Ectodermal cell (in vitro differentiated cells): Measurements from ENCODE around the gene PPIA.
"Not testable (repeated sequence)": the region's sequence is repeated elsewhere in the genome, so short reads cannot be mapped to it uniquely, and the experiment has no call there.

Experiments
- H3K27ac ChIP-seq: 2 replicates; pipeline ENCODE4 v1.7.0; 2013; ENCODE audit warnings: mild to moderate bottlenecking, low read depth, low read length; ENCODE audit not compliant: insufficient read depth, poor library complexity, severe bottlenecking
- H3K27me3 ChIP-seq: 2 replicates; pipeline ENCODE4 v1.7.0; 2013; ENCODE audit warnings: mild to moderate bottlenecking, low read length; ENCODE audit not compliant: insufficient read depth, control insufficient read depth, poor library complexity, severe bottlenecking
- H3K36me3 ChIP-seq: one replicate; pipeline ENCODE4 v1.7.0; 2013; ENCODE audit warnings: low read length; ENCODE audit not compliant: control insufficient read depth, insufficient read depth
- H3K4me1 ChIP-seq: one replicate; pipeline ENCODE4 v1.7.0; 2013; ENCODE audit warnings: low read length; ENCODE audit not compliant: control insufficient read depth, insufficient read depth
- H3K4me3 ChIP-seq: 2 replicates; pipeline ENCODE4 v1.7.0; 2013; ENCODE audit warnings: low read depth, low read length, control low read depth; ENCODE audit not compliant: insufficient read depth
- H3K9me3 ChIP-seq: 2 replicates; pipeline ENCODE4 v1.7.0; 2013; ENCODE audit warnings: mild to moderate bottlenecking, low read length, moderate library complexity; ENCODE audit not compliant: control insufficient read depth
- WGBS, 2 experiments: methylation state at CpG; one replicate each; pipeline ENCODE4 v1.1.7; 2013; ENCODE audit warnings: missing lambda C conversion rate in 2 of 2; 5-methylcytosine and 5-hydroxymethylcytosine counted together

Gene PPIA

GRCh38 chr7:44824894-44825526 lies 28.5 kb downstream of the PPIA start:
- Histone ChIP-seq H3K4me3 (no peak overlapping the region), H3K27ac (no peak overlapping the region), H3K9me3 (no peaks in the 10 kb centered on the region), H3K27me3 (no peaks in the 10 kb centered on the region), H3K4me1 (no peaks in the 10 kb centered on the region), H3K36me3 (peaks cover 20% of the 10 kb centered on the region)
- 92 to 100% methylated on average over 2 of the region's 2 CpGs for WGBS, 2 experiments

GRCh38 chr7:44827567-44827966 lies 31.1 kb downstream of the PPIA start:
- peaks cover 34% of the 10 kb centered on the region for H3K36me3 ChIP-seq
- H3K9me3 ChIP-seq = no peaks in the 10 kb centered on the region
- 91 to 98% methylated on average over 1 to 3 of the region's 3 CpGs for WGBS, 2 experiments
- no peaks in the 10 kb centered on the region for H3K27me3 ChIP-seq
- no peak overlapping the region for H3K27ac ChIP-seq
- H3K4me1 ChIP-seq = no peaks in the 10 kb centered on the region
- H3K4me3 ChIP-seq = no peak overlapping the region

- Histone ChIP-seq H3K9me3 (no peaks in the 10 kb centered on the region), H3K36me3 (peaks cover 47% of the 10 kb centered on the region), H3K4me1 (no peaks in the 10 kb centered on the region), H3K27ac (no peak overlapping the region), H3K27me3 (no peaks in the 10 kb centered on the region), H3K4me3 (no peak overlapping the region)
- WGBS, 2 experiments = 90 to 100% methylated on average over 1 to 2 of the region's 2 CpGs
Observed at GRCh38 chr7:44838751-44839150, 42.3 kb downstream of the PPIA start.

- H3K4me3 ChIP-seq, H3K27me3 ChIP-seq, H3K27ac ChIP-seq, H3K9me3 ChIP-seq, H3K4me1 ChIP-seq: not testable (repeated sequence)
- 94 to 95% methylated on average over 8 of the region's 8 CpGs for WGBS, 2 experiments
- H3K36me3 ChIP-seq = peaks cover 26% of the 10 kb centered on the region
Observed at GRCh38 chr7:44842675-44843074, 46.2 kb downstream of the PPIA start.

GRCh38 chr7:44843440-44843839 lies 47.0 kb downstream of the PPIA start:
- WGBS, 2 experiments = 97 to 98% methylated on average over 5 of the region's 5 CpGs
- not testable (repeated sequence) for H3K9me3 ChIP-seq, H3K4me1 ChIP-seq, H3K27me3 ChIP-seq, H3K4me3 ChIP-seq, H3K27ac ChIP-seq
- peaks cover 24% of the 10 kb centered on the region for H3K36me3 ChIP-seq

GRCh38 chr7:44845451-44845850 lies 49.0 kb downstream of the PPIA start:
- H3K4me3 ChIP-seq = no peak overlapping the region

GRCh38 chr7:44846390-44846789 lies 49.9 kb downstream of the PPIA start:
- not testable (repeated sequence) for H3K9me3 ChIP-seq, H3K27ac ChIP-seq, H3K27me3 ChIP-seq, H3K36me3 ChIP-seq, H3K4me1 ChIP-seq
- H3K4me3 ChIP-seq = peak overlapping the region; percentile 98
- 88% methylated on average over 11 of the region's 11 CpGs for WGBS, 2 experiments

More at GRCh38 chr7:44845451-44845850, 49.0 kb downstream of the PPIA start:
- Histone ChIP-seq H3K36me3 (peaks cover 12% of the 10 kb centered on the region), H3K4me1 (peaks cover 7% of the 10 kb centered on the region), H3K27me3 (no peaks in the 10 kb centered on the region), H3K27ac (no peak overlapping the region), H3K9me3 (no peaks in the 10 kb centered on the region)

- WGBS, 2 experiments = 7 to 12% methylated on average over 12 of the region's 12 CpGs
- Histone ChIP-seq H3K27me3 (no peaks in the 10 kb centered on the region), H3K36me3 (no peaks in the 10 kb centered on the region), H3K27ac (peak overlapping the region; percentile 98), H3K9me3 (no peaks in the 10 kb centered on the region), H3K4me1 (peaks cover 7% of the 10 kb centered on the region), H3K4me3 (peak overlapping the region; percentile 98)
Observed at GRCh38 chr7:44846816-44847508, 50.5 kb downstream of the PPIA start.

- H3K4me3 ChIP-seq = peak overlapping the region; percentile 98
- WGBS, 2 experiments = 0% methylated on average over 36 of the region's 36 CpGs
- H3K36me3 ChIP-seq = no peaks in the 10 kb centered on the region
- H3K4me1 ChIP-seq = peaks cover 7% of the 10 kb centered on the region
- peak overlapping the region; percentile 98 for H3K27ac ChIP-seq
- no peaks in the 10 kb centered on the region for H3K9me3 ChIP-seq
- H3K27me3 ChIP-seq = no peaks in the 10 kb centered on the region
Observed at GRCh38 chr7:44847509-44847919, 51.0 kb downstream of the PPIA start.

GRCh38 chr7:44847920-44848634 lies 51.6 kb downstream of the PPIA start, which contains the start of gene H2AZ2:
TSS of gene H2AZ2 (minus strand) at chr7:44848087. CDS start at chr7:44847971, 116 bp downstream.
- H3K9me3 ChIP-seq = no peaks in the 10 kb centered on the region
- 0% methylated on average over 70 of the region's 70 CpGs for WGBS, 2 experiments

More at GRCh38 chr7:44847920-44848634, 51.6 kb downstream of the PPIA start, which contains the start of gene H2AZ2:
- Histone ChIP-seq H3K36me3 (no peaks in the 10 kb centered on the region), H3K4me1 (peaks cover 7% of the 10 kb centered on the region), H3K27ac (peak within 1 kb of the TSS; percentile 98), H3K27me3 (no peaks in the 10 kb centered on the region), H3K4me3 (peak within 1 kb of the TSS; percentile 98)
